Mesendoderm (in vitro differentiated cells): ENCODE data around the gene HBEGF.

ENCODE experiments used
- DNase-seq: peaks from one replicate; pipeline ENCODE4 v3.0.0; 2013
- H2AK5ac ChIP-seq: 2 replicates; pipeline ENCODE4 v1.6.1; 2013; ENCODE audit warnings: low read length, inconsistent platforms
- H2BK120ac ChIP-seq: 2 replicates; pipeline ENCODE4 v1.6.1; 2013; ENCODE audit warnings: low read depth, mild to moderate bottlenecking, low read length, moderate library complexity, mixed read lengths
- H2BK15ac ChIP-seq: replicated peaks from 2 replicates; pipeline ENCODE4 v1.6.1; 2013; ENCODE audit warnings: low read depth, mild to moderate bottlenecking, moderate library complexity
- H2BK5ac ChIP-seq: 2 replicates; pipeline ENCODE4 v1.6.1; 2013; ENCODE audit warnings: low read length, inconsistent platforms
- H3K18ac ChIP-seq: 2 replicates; pipeline ENCODE4 v1.6.1; 2013; ENCODE audit warnings: mild to moderate bottlenecking, low read length, mixed read lengths
- H3K23ac ChIP-seq: one replicate; pipeline ENCODE4 v1.6.1; 2013; ENCODE audit warnings: low read length
- H3K27ac ChIP-seq: 2 replicates; pipeline ENCODE4 v1.5.1; 2013; ENCODE audit warnings: low read depth, mild to moderate bottlenecking, inconsistent platforms, low read length, moderate library complexity
- H3K27me3 ChIP-seq: 2 replicates; pipeline ENCODE4 v1.6.1; 2013; ENCODE audit warnings: low read length, control low read depth, mild to moderate bottlenecking, inconsistent platforms; ENCODE audit not compliant: insufficient read depth, poor library complexity
- H3K36me3 ChIP-seq: 2 replicates; pipeline ENCODE4 v1.6.1; 2013; ENCODE audit warnings: low read length, inconsistent platforms; ENCODE audit not compliant: control insufficient read depth, insufficient read depth
- H3K4ac ChIP-seq: one replicate; pipeline ENCODE4 v1.6.1; 2013; ENCODE audit warnings: low read depth, mild to moderate bottlenecking, low read length, moderate library complexity
- H3K4me1 ChIP-seq: 2 replicates; pipeline ENCODE4 v1.6.1; 2013; ENCODE audit warnings: low read depth, low read length, inconsistent platforms; ENCODE audit not compliant: control insufficient read depth
- H3K4me2 ChIP-seq: 2 replicates; pipeline ENCODE4 v1.6.1; 2013; ENCODE audit warnings: low read length
- H3K4me3 ChIP-seq: 2 replicates; pipeline ENCODE4 v1.5.1; 2013; ENCODE audit warnings: mild to moderate bottlenecking, low read length
- H3K56ac ChIP-seq: one replicate; pipeline ENCODE4 v1.6.1; 2013; ENCODE audit warnings: low read length
- H3K79me1 ChIP-seq: 2 replicates; pipeline ENCODE4 v1.6.1; 2013; ENCODE audit warnings: low read length, inconsistent platforms
- H3K79me2 ChIP-seq: 2 replicates; pipeline ENCODE4 v1.6.1; 2013; ENCODE audit warnings: mild to moderate bottlenecking, low read length; ENCODE audit not compliant: control insufficient read depth, insufficient read depth
- H3K9ac ChIP-seq: 2 replicates; pipeline ENCODE4 v1.6.1; 2013; ENCODE audit warnings: low read length, inconsistent platforms
- H4K5ac ChIP-seq: one replicate; pipeline ENCODE4 v1.6.1; 2013; ENCODE audit warnings: low read length
- H4K8ac ChIP-seq: one replicate; pipeline ENCODE4 v1.6.1; 2013; ENCODE audit warnings: low read depth, mild to moderate bottlenecking, control low read depth, low read length, moderate library complexity
- WGBS: extraction: QIAGEN DNeasy Blood & Tissue Kit; methylation state at CpG from one replicate; pipeline ENCODE4 v1.1.7; 2013; ENCODE audit warnings: low lambda C conversion rate, missing lambda C conversion rate; ENCODE audit not compliant: insufficient coverage; ENCODE audit errors: extremely low coverage; 5-methylcytosine and 5-hydroxymethylcytosine counted together

HBEGF gene

GRCh38 chr5:140367256-140368013, 21.0 kb upstream of the HBEGF start:
- H3K4me3 ChIP-seq, result no peak overlapping the region
- H3K4me1 ChIP-seq, result no peaks in the 10 kb centered on the region
- no peak overlapping the region for H3K23ac ChIP-seq
- H3K18ac ChIP-seq, result no peak overlapping the region
- no peak overlapping the region for H3K27ac ChIP-seq
- no peak overlapping the region for H2BK120ac ChIP-seq
- H3K79me2 ChIP-seq, result no peaks in the 10 kb centered on the region
- H3K4ac ChIP-seq, result no peak overlapping the region
- no peak overlapping the region for H2BK5ac ChIP-seq
- no CpG with 5 or more reads among the region's 8 CpGs for WGBS
- no peak overlapping the region for H4K5ac ChIP-seq
- H2BK15ac ChIP-seq, result no peak overlapping the region
- DNase-seq, result no peak
- no peak overlapping the region for H3K56ac ChIP-seq
- no peak overlapping the region for H3K9ac ChIP-seq
- no peak overlapping the region for H3K4me2 ChIP-seq
- H3K36me3 ChIP-seq, result no peaks in the 10 kb centered on the region
- H2AK5ac ChIP-seq, result no peak overlapping the region
- no peaks in the 10 kb centered on the region for H3K27me3 ChIP-seq
- no peaks in the 10 kb centered on the region for H3K79me1 ChIP-seq
- no peak overlapping the region for H4K8ac ChIP-seq

GRCh38 chr5:140366589-140367255, 20.3 kb upstream of the HBEGF start:
- no peak for DNase-seq
- H3K79me2 ChIP-seq, result no peaks in the 10 kb centered on the region

GRCh38 chr5:140365941-140366340, 19.5 kb upstream of the HBEGF start:
- Histone ChIP-seq H3K79me2 (no peaks in the 10 kb centered on the region), H3K4me3 (no peak overlapping the region), H4K5ac (no peak overlapping the region), H3K79me1 (no peaks in the 10 kb centered on the region), H3K9ac (no peak overlapping the region), H3K4me1 (no peaks in the 10 kb centered on the region), H3K4ac (no peak overlapping the region), H3K56ac (no peak overlapping the region), H3K23ac (no peak overlapping the region), H3K18ac (no peak overlapping the region), H3K36me3 (no peaks in the 10 kb centered on the region), H2BK5ac (no peak overlapping the region), H2BK15ac (no peak overlapping the region), H2AK5ac (no peak overlapping the region), H3K27ac (no peak overlapping the region), H3K27me3 (no peaks in the 10 kb centered on the region), H4K8ac (no peak overlapping the region), H3K4me2 (no peak overlapping the region), H2BK120ac (no peak overlapping the region)
- no peak for DNase-seq
- no CpG with 5 or more reads among the region's 4 CpGs for WGBS

More at GRCh38 chr5:140366589-140367255, 20.3 kb upstream of the HBEGF start:
- Histone ChIP-seq H4K8ac (no peak overlapping the region), H3K4ac (no peak overlapping the region), H3K56ac (no peak overlapping the region), H3K18ac (no peak overlapping the region), H3K79me1 (no peaks in the 10 kb centered on the region), H2AK5ac (no peak overlapping the region), H3K36me3 (no peaks in the 10 kb centered on the region), H3K27me3 (no peaks in the 10 kb centered on the region), H4K5ac (no peak overlapping the region), H3K9ac (no peak overlapping the region), H3K4me2 (no peak overlapping the region), H2BK15ac (no peak overlapping the region), H3K4me3 (no peak overlapping the region), H2BK5ac (no peak overlapping the region), H3K4me1 (no peaks in the 10 kb centered on the region), H3K27ac (no peak overlapping the region), H3K23ac (no peak overlapping the region), H2BK120ac (no peak overlapping the region)
- WGBS, result no CpG with 5 or more reads among the region's 7 CpGs

GRCh38 chr5:140365282-140365681, 18.9 kb upstream of the HBEGF start:
- no peak overlapping the region for H3K4me2 ChIP-seq
- H2AK5ac ChIP-seq, result no peak overlapping the region
- H3K56ac ChIP-seq, result no peak overlapping the region
- no CpG with 5 or more reads among the region's 3 CpGs for WGBS
- no peaks in the 10 kb centered on the region for H3K79me2 ChIP-seq
- H2BK120ac ChIP-seq, result no peak overlapping the region
- no peak overlapping the region for H3K18ac ChIP-seq
- no peak overlapping the region for H4K5ac ChIP-seq
- no peak overlapping the region for H3K4ac ChIP-seq
- H2BK15ac ChIP-seq, result no peak overlapping the region
- H3K27me3 ChIP-seq, result no peaks in the 10 kb centered on the region
- H3K27ac ChIP-seq, result no peak overlapping the region
- no peaks in the 10 kb centered on the region for H3K36me3 ChIP-seq
- H3K79me1 ChIP-seq, result no peaks in the 10 kb centered on the region
- H3K23ac ChIP-seq, result no peak overlapping the region
- H4K8ac ChIP-seq, result no peak overlapping the region
- H3K4me1 ChIP-seq, result no peaks in the 10 kb centered on the region
- H3K9ac ChIP-seq, result no peak overlapping the region
- no peak for DNase-seq
- no peak overlapping the region for H2BK5ac ChIP-seq
- H3K4me3 ChIP-seq, result no peak overlapping the region

GRCh38 chr5:140364472-140364765, 18.0 kb upstream of the HBEGF start:
- no peak overlapping the region for H3K27ac ChIP-seq
- no peak overlapping the region for H2BK5ac ChIP-seq
- no peak overlapping the region for H2AK5ac ChIP-seq
- no peak overlapping the region for H3K4me3 ChIP-seq
- no peak overlapping the region for H3K56ac ChIP-seq
- no CpG with 5 or more reads among the region's 3 CpGs for WGBS
- no peak overlapping the region for H2BK120ac ChIP-seq
- no peaks in the 10 kb centered on the region for H3K36me3 ChIP-seq
- no peaks in the 10 kb centered on the region for H3K4me1 ChIP-seq
- no peaks in the 10 kb centered on the region for H3K27me3 ChIP-seq
- H3K4ac ChIP-seq, result no peak overlapping the region
- H3K79me1 ChIP-seq, result no peaks in the 10 kb centered on the region
- no peak overlapping the region for H4K5ac ChIP-seq
- DNase-seq, result no peak
- H3K23ac ChIP-seq, result no peak overlapping the region
- no peak overlapping the region for H3K4me2 ChIP-seq
- H4K8ac ChIP-seq, result no peak overlapping the region
- H3K9ac ChIP-seq, result no peak overlapping the region
- H3K79me2 ChIP-seq, result no peaks in the 10 kb centered on the region
- H2BK15ac ChIP-seq, result no peak overlapping the region
- H3K18ac ChIP-seq, result no peak overlapping the region
